ENCODE results near the gene ARL6IP1. TPM values are rescaled to one million over a fixed set of nuclear protein-coding genes. Genes with fewer than 3 reads are reported as not detected.

ARL6IP1 gene
- total RNA-seq, 1 donor = 240 TPM

DNA sequence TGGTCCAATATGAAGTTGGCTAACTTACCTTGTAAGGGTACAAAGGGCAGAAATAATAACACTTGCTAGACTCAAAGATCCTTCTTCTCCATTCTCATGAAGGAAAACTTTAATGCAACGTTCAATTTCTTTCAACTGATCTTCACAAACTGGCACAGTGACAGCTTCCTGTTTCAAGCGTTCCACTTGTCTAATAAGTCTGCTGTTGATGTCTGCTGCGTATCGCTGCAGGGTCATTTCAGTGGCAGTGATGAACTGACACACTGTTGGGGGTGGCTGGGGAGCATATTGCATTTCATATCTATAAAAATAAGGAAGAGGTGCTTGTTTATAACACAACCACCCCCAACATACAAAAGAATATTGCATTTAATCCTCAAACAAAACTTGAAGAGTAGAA, 33.5 kb upstream of the ARL6IP1 start:
- DNase-seq (ENCODE audit: low read depth) = no peak
- TF ChIP-seq, protein P1, sequence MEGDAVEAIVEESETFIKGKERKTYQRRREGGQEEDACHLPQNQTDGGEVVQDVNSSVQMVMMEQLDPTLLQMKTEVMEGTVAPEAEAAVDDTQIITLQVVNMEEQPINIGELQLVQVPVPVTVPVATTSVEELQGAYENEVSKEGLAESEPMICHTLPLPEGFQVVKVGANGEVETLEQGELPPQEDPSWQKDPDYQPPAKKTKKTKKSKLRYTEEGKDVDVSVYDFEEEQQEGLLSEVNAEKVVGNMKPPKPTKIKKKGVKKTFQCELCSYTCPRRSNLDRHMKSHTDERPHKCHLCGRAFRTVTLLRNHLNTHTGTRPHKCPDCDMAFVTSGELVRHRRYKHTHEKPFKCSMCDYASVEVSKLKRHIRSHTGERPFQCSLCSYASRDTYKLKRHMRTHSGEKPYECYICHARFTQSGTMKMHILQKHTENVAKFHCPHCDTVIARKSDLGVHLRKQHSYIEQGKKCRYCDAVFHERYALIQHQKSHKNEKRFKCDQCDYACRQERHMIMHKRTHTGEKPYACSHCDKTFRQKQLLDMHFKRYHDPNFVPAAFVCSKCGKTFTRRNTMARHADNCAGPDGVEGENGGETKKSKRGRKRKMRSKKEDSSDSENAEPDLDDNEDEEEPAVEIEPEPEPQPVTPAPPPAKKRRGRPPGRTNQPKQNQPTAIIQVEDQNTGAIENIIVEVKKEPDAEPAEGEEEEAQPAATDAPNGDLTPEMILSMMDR (IDR thresholded peaks at IDR 0.05; ENCODE audit: insufficient read depth, low read length) = no peak
- no peak overlapping the region for H3K4me3 ChIP-seq (ENCODE audit: low read depth, low read length)

DNA sequence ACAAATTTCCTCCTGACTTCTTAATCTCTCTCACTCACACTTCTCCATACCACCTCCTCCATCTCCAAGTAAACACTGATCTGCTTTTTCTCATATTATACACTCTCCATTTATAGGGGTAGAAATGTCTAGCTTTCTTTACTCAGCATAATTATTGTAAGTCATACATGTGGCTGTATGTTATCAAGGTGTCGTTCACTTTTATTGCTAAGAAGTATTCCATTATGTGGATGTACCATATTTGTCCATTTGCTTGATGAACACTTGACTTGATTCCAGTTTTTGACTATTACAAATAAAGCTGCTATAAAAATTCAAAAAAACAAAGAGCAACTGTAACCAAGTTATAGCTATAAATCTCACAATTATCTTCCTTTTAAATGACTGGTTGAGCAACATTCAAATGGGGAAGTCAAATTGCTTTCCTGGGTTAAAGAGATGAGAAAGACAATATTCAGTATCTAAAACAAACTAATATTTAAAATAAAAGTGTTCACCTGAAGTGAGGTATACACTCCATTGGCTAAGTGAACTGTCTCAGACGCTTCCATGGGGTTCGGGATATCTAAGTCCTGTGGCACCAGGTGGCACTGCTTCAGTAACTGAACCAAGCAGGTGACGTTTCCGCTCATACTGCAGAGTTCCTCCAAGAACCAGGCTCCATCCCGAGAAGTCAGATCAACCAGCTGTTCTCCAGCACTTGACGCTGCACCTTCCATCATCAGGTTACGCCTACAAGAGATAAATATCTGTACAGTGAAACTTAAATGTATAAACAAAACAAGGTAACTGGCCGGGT, 32.6 kb upstream of the ARL6IP1 start:
- no peak for DNase-seq (ENCODE audit: low read depth)
- H3K4me3 ChIP-seq (ENCODE audit: low read depth, low read length) = no peak overlapping the region
- TF ChIP-seq, protein P1 (IDR thresholded peaks at IDR 0.05; ENCODE audit: insufficient read depth, low read length) = no peak

DNA sequence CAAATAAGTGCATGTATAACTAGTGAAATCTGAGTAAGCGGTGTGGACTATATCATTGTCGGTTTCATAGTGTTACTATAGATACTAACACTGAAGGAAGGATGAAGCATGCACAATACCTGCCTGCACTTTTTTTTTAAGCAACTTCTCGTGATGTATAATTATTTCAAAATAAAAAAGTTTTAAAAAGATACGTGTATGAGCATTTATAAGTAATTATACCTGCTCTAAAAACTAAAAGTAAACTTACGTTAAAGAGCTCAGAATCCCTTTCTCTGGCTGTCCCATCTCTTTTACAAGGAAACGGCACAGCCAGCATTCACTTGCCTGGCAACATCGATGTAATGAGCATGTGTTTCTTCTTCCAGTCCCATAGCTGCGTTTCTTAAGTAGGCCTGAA, 31.3 kb upstream of the ARL6IP1 start:
- TF ChIP-seq, protein P1 (IDR thresholded peaks at IDR 0.05; ENCODE audit: insufficient read depth, low read length) = no peak
- H3K4me3 ChIP-seq (ENCODE audit: low read depth, low read length) = no peak overlapping the region
- no peak for DNase-seq (ENCODE audit: low read depth)

DNA sequence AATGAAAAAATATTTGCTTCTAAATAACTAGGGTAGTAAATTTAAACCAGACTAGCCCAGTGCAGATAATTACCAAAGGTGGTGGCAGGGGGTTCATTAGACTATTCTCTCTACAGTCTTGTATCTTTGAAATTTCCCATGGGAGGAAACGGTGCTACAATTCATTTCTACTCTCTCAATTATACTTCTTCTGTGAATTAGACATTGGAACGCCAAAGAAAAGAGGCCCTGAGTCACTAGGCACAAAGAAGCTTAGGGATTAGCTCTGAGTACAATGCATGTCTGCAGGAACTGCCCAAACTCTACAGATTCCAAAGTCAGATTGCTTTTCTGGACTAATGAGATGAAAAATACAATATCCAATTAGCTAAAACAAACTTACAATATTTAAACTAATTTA, 30.7 kb upstream of the ARL6IP1 start:
- DNase-seq (ENCODE audit: low read depth) = no peak
- no peak overlapping the region for H3K4me3 ChIP-seq (ENCODE audit: low read depth, low read length)
- TF ChIP-seq, protein P1 (IDR thresholded peaks at IDR 0.05; ENCODE audit: insufficient read depth, low read length) = no peak

DNA sequence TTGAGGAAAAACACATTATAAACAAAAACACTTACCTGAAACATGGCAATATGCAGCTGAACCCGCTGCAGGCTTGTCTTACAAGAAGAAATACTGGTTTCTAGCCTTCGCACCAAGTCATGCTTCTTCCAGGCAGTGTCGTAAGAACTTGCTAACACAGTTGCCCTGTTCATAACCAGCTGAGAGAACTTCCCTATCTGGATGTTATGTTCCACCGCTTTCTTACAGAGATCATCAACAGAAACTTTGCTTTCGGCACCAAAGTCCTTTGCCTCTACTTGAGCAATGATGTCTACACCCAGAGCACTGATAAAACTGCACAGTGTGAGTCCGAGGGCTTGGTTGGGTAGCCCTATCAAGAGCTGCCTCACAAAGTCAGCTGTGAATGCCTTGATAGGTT, 27.9 kb upstream of the ARL6IP1 start:
- H3K4me3 ChIP-seq (ENCODE audit: low read depth, low read length) = no peak overlapping the region
- DNase-seq (ENCODE audit: low read depth) = no peak
- TF ChIP-seq, protein P1 (IDR thresholded peaks at IDR 0.05; ENCODE audit: insufficient read depth, low read length) = no peak

DNA sequence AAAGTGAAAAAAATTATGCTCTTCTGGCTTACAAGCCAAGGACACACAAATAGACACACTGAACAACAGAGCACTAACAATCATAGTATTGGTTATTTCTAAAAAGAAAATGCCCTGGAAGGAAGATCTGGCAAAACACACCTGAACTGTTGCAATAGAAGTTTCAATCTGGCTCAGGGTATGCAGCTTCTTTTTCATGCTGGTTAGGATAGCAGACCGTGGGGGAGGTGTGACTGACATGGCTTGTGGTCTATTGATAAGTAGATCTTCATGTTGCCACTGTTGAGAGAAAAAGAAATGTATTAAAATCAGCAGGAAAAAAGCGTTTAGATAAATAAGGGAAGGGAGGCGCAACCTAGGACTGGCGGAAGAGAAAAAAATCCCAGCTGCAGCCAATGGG, 26.5 kb upstream of the ARL6IP1 start:
- TF ChIP-seq, protein P1 (IDR thresholded peaks at IDR 0.05; ENCODE audit: insufficient read depth, low read length) = no peak
- no peak for DNase-seq (ENCODE audit: low read depth)
- no peak overlapping the region for H3K4me3 ChIP-seq (ENCODE audit: low read depth, low read length)

DNA sequence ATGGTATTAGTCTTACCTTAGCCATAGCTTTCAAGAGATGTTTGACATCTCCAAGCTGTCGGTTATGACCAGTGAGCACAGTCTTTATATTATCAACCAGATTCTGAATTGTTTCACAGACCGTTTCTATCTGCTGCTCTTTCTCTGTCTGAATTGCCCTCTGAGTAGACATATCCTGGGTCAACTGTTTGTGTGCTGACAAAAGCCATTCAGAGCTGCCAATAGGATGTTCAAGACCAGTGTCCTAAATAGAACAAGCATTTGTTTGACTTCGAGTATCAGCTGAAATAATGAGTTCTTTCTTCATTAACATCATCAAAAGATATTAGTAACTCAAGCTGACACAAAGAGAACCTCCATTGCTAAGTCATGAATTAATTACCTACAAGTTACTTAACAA, 14.9 kb upstream of the ARL6IP1 start:
- H3K4me3 ChIP-seq (ENCODE audit: low read depth, low read length) = no peak overlapping the region
- TF ChIP-seq, protein P1 (IDR thresholded peaks at IDR 0.05; ENCODE audit: insufficient read depth, low read length) = no peak
- no peak for DNase-seq (ENCODE audit: low read depth)
